Measurements from ENCODE around the gene SFXN3.

Gene SFXN3

GRCh38 chr10:101031128-101031795 lies at the start of gene SFXN3, which contains the start of gene PDZD7:
SFXN3 (plus strand) TSS chr10:101031234; CDS start chr10:101034695, 3,461 bp downstream.
PDZD7 (minus strand) TSS chr10:101031129; CDS start chr10:101030219, 910 bp downstream.
- H4K20me1 ChIP-seq (ENCODE audit: low read depth, low read length) = no peaks in the 10 kb centered on the region
- TF ChIP-seq EZH2phosphoT487 (conservative IDR thresholded peaks at IDR 0.05; ENCODE audit: low read length) = no peak
- no peak for TF ChIP-seq CTCF (IDR thresholded peaks at IDR 0.05; ENCODE audit: insufficient read depth, low read length, poor library complexity, severe bottlenecking)
- no peaks in the 10 kb centered on the region for H3K9me3 ChIP-seq (ENCODE audit: insufficient read depth, low read length)
- no peaks in the 10 kb centered on the region for H3K27me3 ChIP-seq (ENCODE audit: low read length)
- peak within 1 kb of the TSS; percentile 80 for H3K4me2 ChIP-seq (ENCODE audit: low read depth, low read length, poor library complexity, severe bottlenecking)
- H3K36me3 ChIP-seq (ENCODE audit: low read length) = no peaks in the 10 kb centered on the region
- H3K79me2 ChIP-seq (ENCODE audit: insufficient read depth, low read length) = no peaks in the 10 kb centered on the region
- peak within 1 kb of the TSS; percentile 52 for H3K9ac ChIP-seq (ENCODE audit: low read length)
- H2AFZ ChIP-seq (ENCODE audit: low read depth, low read length, severe bottlenecking) = peak within 1 kb of the TSS; percentile 90
- H3F3A ChIP-seq (ENCODE audit: insufficient read depth) = no peaks in the 10 kb centered on the region
- H3K9me2 ChIP-seq (replicated peaks; ENCODE audit: insufficient read depth, low read length) = no peaks in the 10 kb centered on the region
- H3K27ac ChIP-seq (ENCODE audit: low read depth, low read length) = no peak within 1 kb of the TSS
- peak within 1 kb of the TSS; percentile 67 for H3K4me3 ChIP-seq (ENCODE audit: insufficient read depth, low read length, poor library complexity, severe bottlenecking)

GRCh38 chr10:100982916-100983830 lies 47.9 kb upstream of the SFXN3 start:
- Histone ChIP-seq H4K20me1 (ENCODE audit: low read depth, low read length) (no peaks in the 10 kb centered on the region), H3K9me3 (ENCODE audit: insufficient read depth, low read length) (no peaks in the 10 kb centered on the region), H3K4me3 (ENCODE audit: insufficient read depth, low read length, poor library complexity, severe bottlenecking) (no peak overlapping the region), H3K9ac (ENCODE audit: low read length) (no peak overlapping the region), H3K27me3 (ENCODE audit: low read length) (no peaks in the 10 kb centered on the region), H2AFZ (ENCODE audit: low read depth, low read length, severe bottlenecking) (no peak overlapping the region), H3K4me2 (ENCODE audit: low read depth, low read length, poor library complexity, severe bottlenecking) (no peak overlapping the region), H3F3A (ENCODE audit: insufficient read depth) (no peaks in the 10 kb centered on the region; the same call in 1 of the 2 replicates), H3K36me3 (ENCODE audit: low read length) (no peaks in the 10 kb centered on the region), H3K27ac (ENCODE audit: low read depth, low read length) (no peak overlapping the region), H3K9me2 (replicated peaks; ENCODE audit: insufficient read depth, low read length) (no peaks in the 10 kb centered on the region), H3K79me2 (ENCODE audit: insufficient read depth, low read length) (peaks cover 20% of the 10 kb centered on the region)
- TF ChIP-seq CTCF (IDR thresholded peaks at IDR 0.05; ENCODE audit: insufficient read depth, low read length, poor library complexity, severe bottlenecking) (no peak), EZH2phosphoT487 (conservative IDR thresholded peaks at IDR 0.05; ENCODE audit: low read length) (no peak)

GRCh38 chr10:100983868-100984671 lies 47.0 kb upstream of the SFXN3 start:
- H3F3A ChIP-seq (ENCODE audit: insufficient read depth) = no peaks in the 10 kb centered on the region; the same call in 1 of the 2 replicates
- H2AFZ ChIP-seq (ENCODE audit: low read depth, low read length, severe bottlenecking) = no peak overlapping the region
- H3K4me3 ChIP-seq (ENCODE audit: insufficient read depth, low read length, poor library complexity, severe bottlenecking) = no peak overlapping the region
- no peaks in the 10 kb centered on the region for H3K9me3 ChIP-seq (ENCODE audit: insufficient read depth, low read length)
- H3K9me2 ChIP-seq (replicated peaks; ENCODE audit: insufficient read depth, low read length) = no peaks in the 10 kb centered on the region
- peaks cover 29% of the 10 kb centered on the region for H3K79me2 ChIP-seq (ENCODE audit: insufficient read depth, low read length)
- H3K4me2 ChIP-seq (ENCODE audit: low read depth, low read length, poor library complexity, severe bottlenecking) = no peak overlapping the region
- H3K36me3 ChIP-seq (ENCODE audit: low read length) = no peaks in the 10 kb centered on the region
- no peak overlapping the region for H3K27ac ChIP-seq (ENCODE audit: low read depth, low read length)
- no peaks in the 10 kb centered on the region for H3K27me3 ChIP-seq (ENCODE audit: low read length)
- no peak for TF ChIP-seq EZH2phosphoT487 (conservative IDR thresholded peaks at IDR 0.05; ENCODE audit: low read length)
- no peak for TF ChIP-seq CTCF (IDR thresholded peaks at IDR 0.05; ENCODE audit: insufficient read depth, low read length, poor library complexity, severe bottlenecking)
- H4K20me1 ChIP-seq (ENCODE audit: low read depth, low read length) = no peaks in the 10 kb centered on the region
- H3K9ac ChIP-seq (ENCODE audit: low read length) = no peak overlapping the region
